ENCODE measurements around the gene CHIT1.
"Not testable (repeated sequence)": the region's sequence is repeated elsewhere in the genome, so short reads cannot be mapped to it uniquely, and the experiment has no call there.

Gene CHIT1

GRCh38 chr1:203265541-203265940 is 36.1 kb upstream of the CHIT1 start:
- no peak for DNase-seq

- no peak for DNase-seq
These were observed 34.6 kb upstream of the CHIT1 start for GRCh38 chr1:203264052-203264501.

GRCh38 chr1:203263496-203263895 is 34.0 kb upstream of the CHIT1 start:
- DNase-seq: no peak

GRCh38 chr1:203256636-203257035 is 27.2 kb upstream of the CHIT1 start:
- DNase-seq: not testable (repeated sequence)

GRCh38 chr1:203254782-203255181 is 25.3 kb upstream of the CHIT1 start:
- DNase-seq: not testable (repeated sequence)

- no peak for DNase-seq
These were observed 23.2 kb upstream of the CHIT1 start for GRCh38 chr1:203252678-203253077.

- no peak for DNase-seq
These were observed 22.0 kb upstream of the CHIT1 start for GRCh38 chr1:203251466-203251865.

GRCh38 chr1:203250911-203251310 is 21.4 kb upstream of the CHIT1 start:
- DNase-seq: no peak

GRCh38 chr1:203244776-203245175 is 15.3 kb upstream of the CHIT1 start:
- DNase-seq: no peak

- not testable (repeated sequence) for DNase-seq
These were observed 12.2 kb upstream of the CHIT1 start for GRCh38 chr1:203241708-203242107.

- no peak for DNase-seq
These were observed 10.2 kb upstream of the CHIT1 start for GRCh38 chr1:203239526-203240305.

GRCh38 chr1:203239081-203239480 is 9.6 kb upstream of the CHIT1 start:
- no peak for DNase-seq

GRCh38 chr1:203238535-203238934 is 9.1 kb upstream of the CHIT1 start:
- DNase-seq: no peak

- DNase-seq: not testable (repeated sequence)
These were observed 5.4 kb upstream of the CHIT1 start for GRCh38 chr1:203234901-203235300.

- no peak for DNase-seq
These were observed 803 bp downstream of the CHIT1 start for GRCh38 chr1:203228670-203229069.

GRCh38 chr1:203227371-203228083 is 1.9 kb downstream of the CHIT1 start:
- no peak for DNase-seq

GRCh38 chr1:203225071-203225470 is 4.4 kb downstream of the CHIT1 start:
- DNase-seq: no peak

- DNase-seq: no peak
These were observed 6.3 kb downstream of the CHIT1 start for GRCh38 chr1:203223012-203223775.

- DNase-seq: no peak
These were observed 9.5 kb downstream of the CHIT1 start for GRCh38 chr1:203219934-203220333.

- no peak for DNase-seq
These were observed 10.3 kb downstream of the CHIT1 start for GRCh38 chr1:203219171-203219570.

- DNase-seq: no peak
These were observed 11.8 kb downstream of the CHIT1 start for GRCh38 chr1:203217668-203218067.

GRCh38 chr1:203217139-203217655 is 12.3 kb downstream of the CHIT1 start:
- DNase-seq: no peak

Data from CD4-positive, alpha-beta T cell treated with Interleukin-21 for 1 hour (primary cell).